HepG2 (cell line): ENCODE measurements around the gene ST6GALNAC2. TPM values are rescaled to one million over a fixed set of nuclear protein-coding genes. Genes with fewer than 3 reads are reported as not detected.
"Not testable (repeated sequence)": the region's sequence is repeated elsewhere in the genome, so short reads cannot be mapped to it uniquely, and the experiment has no call there.

ENCODE experiments used
- ATAC-seq: fragments of 200-7000 bp; cut with Tn5 transposase; 3 replicates; pipeline ENCODE4 v1.9.1; 2020; ENCODE audit warnings: mild to moderate bottlenecking, moderate library complexity
- BruUV-seq: library from RNA; stranded (reverse); fragments of 400-500 nt; replicated peaks from 2 replicates; lab custom pipeline; 2021; lab: Mats Ljungman, UMichigan
- CTCF ChIA-PET: fragments of 300-600 bp; formaldehyde crosslinking; extraction: SDS; loops from one replicate; lab custom pipeline; 2021; ENCODE audit warnings: low total read pairs, inconsistent platforms, low intra/inter-chr PET ratio; lab: Yijun Ruan, JAX
- POLR2A ChIA-PET: fragments of 350-600 bp; sonication (Branson Sonifier 250); formaldehyde crosslinking; loops from one replicate; lab custom pipeline; 2020; ENCODE audit warnings: antibody characterized with exemption, inconsistent platforms; lab: Yijun Ruan, JAX
- DNase-seq: peaks from one replicate; pipeline ENCODE4 v3.0.0-alpha.2; 2015; ENCODE audit warnings: low spot score
- FAIRE-seq: peaks from 3 replicates; lab custom pipeline; 2011; peaks lifted over from hg19 to GRCh38; lab: Jason Lieb, UNC
- H2AFZ ChIP-seq: one replicate; pipeline ENCODE4 v1.6.1; 2011; ENCODE audit warnings: low read length, inconsistent platforms
- H3K27ac ChIP-seq: fragments of 300-600 bp; 3 replicates; pipeline ENCODE4 v1.8.0; 2011; ENCODE audit warnings: mixed run types, mild to moderate bottlenecking, mixed read lengths, low read length, inconsistent platforms; ENCODE audit not compliant: insufficient read depth; ENCODE audit errors: extremely low read length
- H3K27me3 ChIP-seq, 2 experiments: fragments of 200-600 bp in 1 of 2; 2 replicates in 1 of 2; 3 replicates in 1 of 2; pipeline versions ENCODE4 v1.6.0 to v1.8.0; 2011; ENCODE audit warnings: low read length in 2 of 2, mild to moderate bottlenecking in 2 of 2, moderate library complexity in 2 of 2, inconsistent platforms in 1 of 2; ENCODE audit not compliant: insufficient read depth in 2 of 2, control insufficient read depth in 1 of 2
- H3K36me3 ChIP-seq, 2 experiments: fragments of 200-600 bp in 1 of 2; replicated peaks in 1 of 2; 2 replicates in 1 of 2; 3 replicates in 1 of 2; pipeline versions ENCODE4 v1.5.1 to v1.8.0; 2011; ENCODE audit warnings: low read length in 2 of 2, inconsistent platforms in 1 of 2; ENCODE audit not compliant: insufficient read depth in 2 of 2, control insufficient read depth in 1 of 2
- H3K4me1 ChIP-seq: 2 replicates; pipeline ENCODE4 v1.5.1; 2012; ENCODE audit warnings: low read length, inconsistent platforms; ENCODE audit not compliant: insufficient read depth
- H3K4me2 ChIP-seq: 2 replicates; pipeline ENCODE4 v1.6.0; 2011; ENCODE audit warnings: low read depth, low read length, inconsistent platforms
- H3K4me3 ChIP-seq, 3 experiments: fragments of 200-600 bp in 1 of 3; sonication (generic), shearing (Covaris generic) in 1 of 3; replicated peaks in 1 of 3; 2 replicates each; pipeline ENCODE4 v1.5.1; 2011 to 2016; ENCODE audit warnings: low read length in 3 of 3, inconsistent platforms in 2 of 3, low read depth in 2 of 3, mild to moderate bottlenecking in 2 of 3, control low read depth in 1 of 3, mixed read lengths in 1 of 3; ENCODE audit not compliant: insufficient read depth in 1 of 3
- H3K79me2 ChIP-seq: one replicate; pipeline ENCODE4 v1.6.1; 2011; ENCODE audit warnings: low read length, inconsistent platforms; ENCODE audit not compliant: insufficient read depth
- H3K9ac ChIP-seq: 2 replicates; pipeline ENCODE4 v1.6.0; 2011; ENCODE audit warnings: mild to moderate bottlenecking, low read depth, low read length, inconsistent platforms; ENCODE audit not compliant: insufficient read depth
- H3K9me3 ChIP-seq: 2 replicates; pipeline ENCODE4 v1.5.1; 2012; ENCODE audit warnings: mild to moderate bottlenecking, low read length
- H4K20me1 ChIP-seq: 2 replicates; pipeline ENCODE4 v1.6.0; 2011; ENCODE audit warnings: inconsistent platforms, mild to moderate bottlenecking, low read length, moderate library complexity; ENCODE audit not compliant: insufficient read depth
- BCL6 ChIP-seq: IDR thresholded peaks from 2 replicates; pipeline ENCODE4 v1.6.1; 2016; ENCODE audit warnings: missing genetic modification reagents, missing compliant biosample characterization
- CEBPB ChIP-seq: IDR thresholded peaks from 2 replicates; pipeline ENCODE4 v1.6.1; 2011; ENCODE audit warnings: low read depth, low read length, improper control_type of control experiment, borderline replicate concordance
- CEBPG ChIP-seq: IDR thresholded peaks from 2 replicates; pipeline ENCODE4 v1.6.1; 2016
- PRPF4 ChIP-seq: fragments of 200-400 bp; formaldehyde crosslinking; IDR thresholded peaks from 2 replicates; pipeline ENCODE4 v1.6.1; 2016; ENCODE audit warnings: low read length, low read depth; ENCODE audit not compliant: poor library complexity, severe bottlenecking
- ZBTB8A ChIP-seq: sonication (generic); formaldehyde crosslinking; IDR thresholded peaks from 2 replicates; pipeline ENCODE4 v1.4.0; 2020; ENCODE audit warnings: mild to moderate bottlenecking, low read depth, missing genetic modification reagents, borderline replicate concordance
- ZNF7 ChIP-seq: IDR thresholded peaks from 2 replicates; pipeline ENCODE4 v1.6.1; 2016; ENCODE audit warnings: missing biosample characterization, missing genetic modification reagents
- WGBS: methylation state at CpG from one replicate; pipeline ENCODE4 v1.1.6; 2017; ENCODE audit warnings: low lambda C conversion rate; 5-methylcytosine and 5-hydroxymethylcytosine counted together
- in situ Hi-C: cut with HindIII; loops from 2 replicates; pipeline ENCODE4 v1.10.0; 2017; ENCODE audit warnings: low pct_unique_long_range_greater_than_20kb; ENCODE audit not compliant: extremely low pct_ligation_motif_present
- intact Hi-C: fragments of 100-400 bp; cut with micrococcal nuclease; formaldehyde crosslinking; loops from one replicate; pipeline ENCODE4 v1.10.0; 2022; ENCODE audit not compliant: unreplicated experiment
- polyA plus RNA-seq, 8 experiments: library from polyadenylated mRNA; depleted of rRNA in 3 of 8; stranded (reverse) in 7 of 8; unstranded in 1 of 8; fragments of >200 nt; fragmentation: Illumina TruSeq in 4 of 8; extraction: Trizol in 4 of 8; gene quantifications; 2 replicates each; pipeline versions ENCODE4 v1.2.1 to v1.2.3, GENCODE V29; 2011 to 2016; ENCODE audit warnings: low read depth in 4 of 8, missing spikeins in 1 of 8, mixed read lengths in 1 of 8; ENCODE audit not compliant: insufficient read depth in 1 of 8
- total RNA-seq, 5 experiments: library from RNA; depleted of rRNA; stranded (reverse); fragments of >200 nt; fragmentation: Illumina TruSeq; extraction: Trizol; gene quantifications; 2 replicates each; pipeline ENCODE4 v1.2.3, GENCODE V29; 2016; ENCODE audit warnings: low read depth in 1 of 5
- TF ChIP-seq, protein P1 (sequence below): sonication (generic); formaldehyde crosslinking; IDR thresholded peaks from 2 replicates; pipeline ENCODE4 v1.5.1; 2020; ENCODE audit warnings: mild to moderate bottlenecking, missing genetic modification reagents

ST6GALNAC2 gene
- total and polyA plus RNA-seq, 2 of the 13 experiments (the other 11 are each of a cell fraction or from before 2014, with no cell fraction given): 0.12 to 0.49 TPM

DNA sequence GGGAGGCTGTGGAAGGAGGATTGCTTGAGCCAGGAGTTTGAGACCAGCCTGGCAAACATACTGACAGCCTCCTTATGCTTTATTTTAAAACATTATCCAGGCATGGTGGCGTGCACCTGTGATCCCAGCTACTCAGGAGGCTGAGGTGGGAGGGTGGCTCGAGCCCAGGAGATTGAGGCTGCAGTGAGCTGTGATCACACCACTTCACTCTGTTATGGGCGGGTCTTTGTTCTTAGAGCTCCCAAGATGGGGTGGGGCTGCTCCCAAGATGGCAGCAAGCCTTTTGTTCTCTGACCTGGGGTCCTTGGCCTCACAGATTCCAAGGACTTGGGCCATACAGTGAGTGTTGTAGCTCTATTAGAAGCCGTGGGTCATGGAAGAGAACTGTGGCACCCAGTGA, 26.1 kb upstream of the ST6GALNAC2 start (continued):
- TF ChIP-seq, protein P1, sequence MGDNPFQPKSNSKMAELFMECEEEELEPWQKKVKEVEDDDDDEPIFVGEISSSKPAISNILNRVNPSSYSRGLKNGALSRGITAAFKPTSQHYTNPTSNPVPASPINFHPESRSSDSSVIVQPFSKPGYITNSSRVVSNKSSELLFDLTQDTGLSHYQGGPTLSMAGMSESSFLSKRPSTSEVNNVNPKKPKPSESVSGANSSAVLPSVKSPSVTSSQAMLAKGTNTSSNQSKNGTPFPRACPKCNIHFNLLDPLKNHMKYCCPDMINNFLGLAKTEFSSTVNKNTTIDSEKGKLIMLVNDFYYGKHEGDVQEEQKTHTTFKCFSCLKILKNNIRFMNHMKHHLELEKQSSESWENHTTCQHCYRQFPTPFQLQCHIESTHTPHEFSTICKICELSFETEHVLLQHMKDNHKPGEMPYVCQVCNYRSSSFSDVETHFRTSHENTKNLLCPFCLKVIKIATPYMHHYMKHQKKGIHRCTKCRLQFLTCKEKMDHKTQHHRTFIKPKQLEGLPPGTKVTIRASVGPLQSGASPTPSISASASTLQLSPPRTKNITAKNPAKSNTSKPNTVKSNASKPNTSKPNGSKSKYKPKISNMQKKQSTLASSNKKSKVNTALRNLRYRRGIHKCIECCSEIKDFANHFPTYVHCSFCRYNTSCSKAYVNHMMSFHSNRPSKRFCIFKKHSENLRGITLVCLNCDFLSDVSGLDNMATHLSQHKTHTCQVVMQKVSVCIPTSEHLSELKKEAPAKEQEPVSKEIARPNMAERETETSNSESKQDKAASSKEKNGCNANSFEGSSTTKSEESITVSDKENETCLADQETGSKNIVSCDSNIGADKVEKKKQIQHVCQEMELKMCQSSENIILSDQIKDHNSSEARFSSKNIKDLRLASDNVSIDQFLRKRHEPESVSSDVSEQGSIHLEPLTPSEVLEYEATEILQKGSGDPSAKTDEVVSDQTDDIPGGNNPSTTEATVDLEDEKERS (CRISPR knock-in tag): no peak
- TF ChIP-seq ZBTB8A: no peak
- TF ChIP-seq PRPF4: no peak
- no peak for TF ChIP-seq BCL6
- no peak for TF ChIP-seq ZNF7 (CRISPR knock-in tag)

DNA sequence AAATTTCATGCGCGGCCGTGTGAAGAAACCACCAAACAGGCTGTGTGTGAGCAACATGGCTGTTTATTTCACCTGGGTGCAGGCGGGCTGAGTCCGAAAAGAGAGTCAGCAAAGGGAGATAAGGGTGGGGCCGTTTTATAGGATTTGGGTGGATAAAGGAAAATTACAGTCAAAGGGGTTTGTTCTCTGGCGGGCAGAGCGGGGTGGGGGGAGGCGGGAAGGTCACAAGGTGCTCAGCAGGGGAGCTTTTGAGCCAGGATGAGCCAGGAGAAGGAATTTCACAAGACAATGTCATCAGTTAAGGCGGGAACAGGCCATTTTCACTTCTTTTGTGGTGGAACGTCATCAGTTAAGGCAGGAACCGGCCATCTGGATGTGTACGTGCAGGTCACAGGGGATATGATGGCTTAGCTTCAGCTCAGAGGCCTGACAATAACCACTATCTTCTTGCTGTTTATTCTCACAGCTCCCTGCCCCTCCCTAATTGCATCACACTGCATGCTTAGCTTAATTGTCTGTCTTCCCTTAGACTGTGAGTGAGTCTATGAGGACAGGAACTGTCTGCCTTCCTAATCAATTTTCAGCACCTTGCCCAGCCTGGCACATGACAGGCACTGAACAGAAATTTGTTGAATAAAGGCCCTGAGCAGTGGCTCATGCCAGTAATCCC, 25.6 kb upstream of the ST6GALNAC2 start:
- DNase-seq, H2AFZ ChIP-seq, H3K36me3 ChIP-seq, ATAC-seq, H3K9me3 ChIP-seq, H3K9ac ChIP-seq, H3K79me2 ChIP-seq, H3K27ac ChIP-seq, in situ Hi-C loops, H3K4me3 ChIP-seq, BruUV-seq, CTCF ChIA-PET, H3K4me2 ChIP-seq, FAIRE-seq, H3K27me3 ChIP-seq, H4K20me1 ChIP-seq: not testable (repeated sequence)
- WGBS: 27% methylated on average over 13 of the region's 13 CpGs
- intact Hi-C loops: loop anchor here (5.0 kb wide), 1 partner anchor 54 kb away; no protein-coding TSS in a partner anchor
- TF ChIP-seq CEBPB (peak; percentile 17; the same call in 1 of the 2 replicates), CEBPG (CRISPR knock-in tag) (peak; percentile 44; the same call in 1 of the 2 replicates)
- H3K4me1 ChIP-seq: peaks cover 34% of the 10 kb centered on the region
- POLR2A ChIA-PET: interaction anchor here (3.2 to 4.2 kb wide), 3 partner anchors 12 to 60 kb away, joined by 22 to 39 read pairs (median 32); no protein-coding TSS in a partner anchor
